ENCODE measurements around the gene PLPP3.

PLPP3 gene

DNA sequence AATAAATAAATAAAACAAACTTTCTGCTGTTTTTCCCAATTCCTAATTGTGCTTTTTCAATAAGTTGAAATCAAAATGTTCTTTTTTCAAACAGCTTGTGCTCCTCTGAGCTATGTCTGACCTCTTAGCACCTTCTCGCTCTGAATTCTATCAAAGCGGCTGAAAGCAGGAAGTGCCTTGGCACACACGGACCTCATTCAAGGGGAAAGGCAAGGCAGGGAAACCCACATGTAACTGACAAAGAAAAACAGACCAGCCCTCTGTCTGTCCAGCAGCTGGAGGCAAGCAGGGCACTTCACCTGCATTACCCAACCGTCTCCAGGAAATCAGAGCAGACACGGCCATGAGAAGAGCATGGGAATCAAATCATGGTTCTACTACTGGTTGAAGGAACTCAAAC is 56.7 kb downstream of the PLPP3 start:
- DNase-seq (ENCODE audit: low read depth): no peak

DNA sequence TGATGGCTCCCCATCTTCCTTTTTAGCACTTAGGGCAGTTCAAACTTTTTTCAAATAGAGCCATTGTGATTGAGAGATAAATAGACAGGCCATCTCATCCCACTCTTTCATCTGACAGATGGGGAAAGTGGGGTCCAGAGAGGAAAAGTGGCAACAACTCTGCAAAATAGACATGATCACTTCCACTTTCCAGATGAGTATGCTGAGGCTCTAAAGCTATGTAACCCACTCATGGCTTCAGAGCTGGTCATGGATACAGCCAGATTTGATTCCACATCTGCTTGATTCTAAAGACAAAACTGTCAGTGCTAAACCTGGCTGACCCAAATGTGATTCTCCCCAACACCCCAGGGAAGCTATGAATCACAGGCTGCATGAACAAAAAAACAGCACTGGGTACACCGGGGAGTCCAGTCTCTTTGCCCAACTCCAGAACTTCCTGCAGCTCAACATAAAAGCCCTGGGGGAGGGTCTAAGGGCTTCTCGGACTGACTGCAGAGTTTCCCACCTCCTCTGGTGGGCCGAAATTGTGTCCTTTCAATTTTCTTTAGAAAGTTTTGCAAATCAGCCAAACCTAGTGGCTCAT is 59.3 kb downstream of the PLPP3 start:
- no peak for DNase-seq (ENCODE audit: low read depth)

DNA sequence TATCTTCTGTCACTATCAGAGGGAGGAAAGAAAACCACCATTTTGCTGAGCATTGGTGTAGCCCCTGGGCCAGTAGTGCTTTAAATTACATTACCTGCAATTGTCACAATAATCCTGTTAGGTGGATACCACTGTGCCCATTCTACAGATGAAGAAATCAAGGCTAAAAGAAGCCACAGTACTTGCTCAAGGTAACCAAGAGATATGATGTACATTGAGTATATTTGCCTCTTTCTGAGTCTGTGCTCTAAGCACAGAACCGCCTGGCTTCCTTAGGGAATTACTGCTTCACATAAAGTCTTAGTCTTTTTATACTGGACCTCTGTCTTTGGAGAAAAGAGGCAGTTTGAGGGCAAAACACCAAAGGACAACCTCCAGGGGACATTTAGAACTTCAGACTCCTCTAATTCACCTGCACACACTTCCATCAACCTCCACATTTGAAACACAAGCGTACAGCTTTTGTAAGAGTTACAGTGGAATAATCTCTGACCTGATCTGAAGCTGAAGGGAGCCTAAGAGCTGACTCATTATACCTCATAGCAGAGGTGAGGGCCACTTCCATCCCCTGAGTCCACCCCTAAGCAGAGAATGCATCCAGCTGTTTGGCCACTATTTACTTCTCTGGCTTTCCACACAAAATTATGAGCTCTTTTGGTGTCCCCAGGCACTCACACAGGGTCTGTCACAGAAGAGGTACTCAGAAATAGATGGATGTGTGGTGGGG is 61.8 kb downstream of the PLPP3 start:
- no peak for DNase-seq (ENCODE audit: low read depth)

DNA sequence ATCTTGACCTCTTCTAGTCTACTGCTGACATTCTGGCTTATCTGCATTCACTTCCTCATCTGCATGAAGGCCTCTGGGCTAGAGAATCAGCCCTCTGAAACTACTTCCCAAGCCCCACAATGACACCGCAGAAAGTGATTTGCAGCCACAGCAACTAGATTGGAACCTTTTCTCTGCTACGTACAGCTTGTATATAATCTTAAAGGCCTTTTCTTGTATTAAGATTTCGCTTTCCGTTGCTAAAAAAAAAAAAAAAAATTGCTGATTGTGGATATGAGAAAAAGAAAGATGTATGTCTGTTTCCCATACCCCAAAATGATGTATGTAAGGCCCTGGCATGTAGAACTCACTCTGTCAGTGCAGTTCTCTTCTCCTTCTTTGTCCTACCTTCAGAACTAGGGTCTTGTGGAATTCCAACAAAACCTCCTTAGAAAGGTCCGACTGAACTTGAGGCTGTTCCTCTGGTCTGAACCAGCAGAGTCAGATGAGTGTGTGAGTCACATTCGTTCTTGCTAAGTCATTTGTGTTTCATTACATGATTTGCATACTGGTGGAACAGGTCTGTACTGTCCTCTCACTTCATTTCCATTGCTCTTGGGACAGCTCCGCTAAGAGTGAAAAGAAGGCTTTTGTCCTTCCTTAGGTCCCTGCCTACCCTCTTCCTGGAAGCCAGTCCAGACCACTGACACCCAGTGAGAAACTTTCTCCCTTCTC is 62.7 kb downstream of the PLPP3 start:
- DNase-seq (ENCODE audit: low read depth): no peak

DNA sequence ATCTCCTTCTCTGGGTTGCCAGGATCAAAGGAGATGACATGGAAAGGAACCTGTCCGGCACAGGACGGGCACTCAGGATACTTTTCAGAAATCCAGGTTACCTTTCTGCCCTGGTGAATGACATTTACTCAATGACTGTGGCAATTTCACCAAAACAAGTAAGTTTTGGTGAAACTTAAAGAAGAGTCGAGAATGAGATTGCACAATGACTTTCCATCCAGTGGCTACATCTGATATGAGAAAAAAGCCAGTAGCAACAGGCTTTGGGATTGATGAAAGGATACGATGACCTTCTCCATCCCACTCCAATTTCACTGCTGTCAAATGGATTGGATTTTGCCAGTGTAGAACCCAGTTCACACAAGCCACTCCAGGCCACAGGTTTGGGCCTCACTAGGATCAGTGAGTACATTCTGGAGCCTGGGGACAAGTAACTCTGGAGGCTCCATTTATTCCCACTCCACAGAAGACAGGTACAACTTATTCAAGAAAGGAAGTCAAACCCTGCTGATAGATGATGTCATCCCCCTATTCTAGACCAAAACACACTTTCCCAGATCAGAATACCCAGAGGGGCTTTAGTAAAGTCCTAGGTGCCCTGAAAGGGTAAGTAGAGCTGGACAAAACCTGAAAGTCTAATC is 63.3 kb downstream of the PLPP3 start:
- no peak for DNase-seq (ENCODE audit: low read depth)

DNA sequence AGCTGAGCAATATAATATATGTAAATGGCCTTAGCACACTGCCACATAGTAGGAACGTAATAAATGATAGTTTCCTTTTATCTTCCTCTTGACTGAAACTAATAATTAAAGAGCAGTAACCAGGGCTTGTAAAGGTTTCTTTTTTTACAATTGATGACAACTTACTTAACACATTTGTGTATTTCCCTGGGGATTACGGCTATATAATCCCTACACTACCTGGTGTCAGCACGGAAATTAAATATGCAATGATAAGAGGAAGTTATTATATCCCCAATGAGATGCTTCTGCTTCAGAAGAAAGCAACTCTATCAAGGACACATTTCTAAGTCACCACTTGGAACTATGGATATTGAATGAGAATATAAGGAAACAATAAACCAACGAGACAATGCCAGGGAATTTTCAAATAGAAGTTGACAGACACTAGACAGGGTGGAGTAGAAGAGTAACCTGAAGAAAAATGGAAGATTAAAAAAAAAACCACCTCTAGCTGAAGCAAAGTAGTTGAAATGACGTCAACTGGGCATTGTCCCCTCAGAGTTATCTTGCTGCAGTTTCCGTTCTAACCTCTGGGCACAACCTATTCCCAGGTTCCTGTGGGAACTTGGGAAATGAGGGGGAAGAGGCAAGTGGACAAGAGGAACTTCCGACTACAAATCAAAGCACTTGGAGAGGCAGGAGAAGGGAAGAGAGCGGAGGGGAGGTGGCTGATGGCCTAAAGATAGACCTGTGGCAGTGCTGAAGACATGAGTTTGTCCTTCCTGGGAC is 66.5 kb downstream of the PLPP3 start:
- DNase-seq (ENCODE audit: low read depth): no peak

DNA sequence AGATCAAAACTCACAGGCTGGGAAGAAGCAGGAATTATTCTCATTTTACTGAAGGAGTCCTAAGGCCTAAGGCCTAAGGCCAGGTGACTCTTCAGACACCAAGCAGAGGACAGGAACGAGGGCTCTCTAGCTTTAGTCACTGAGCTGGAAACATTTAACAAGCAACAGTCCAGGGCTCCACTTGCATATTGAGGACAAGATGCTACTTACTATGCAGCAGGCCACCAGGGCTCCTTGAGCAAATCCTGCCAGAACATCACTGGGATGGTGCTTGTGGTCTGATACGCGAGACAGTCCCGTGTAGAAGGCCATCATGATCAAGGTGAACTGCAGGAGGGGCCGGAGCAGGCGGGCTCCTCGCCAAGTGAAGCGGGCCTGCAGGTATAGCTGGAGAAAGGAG is 67.6 kb downstream of the PLPP3 start:
- DNase-seq (ENCODE audit: low read depth): no peak

DNA sequence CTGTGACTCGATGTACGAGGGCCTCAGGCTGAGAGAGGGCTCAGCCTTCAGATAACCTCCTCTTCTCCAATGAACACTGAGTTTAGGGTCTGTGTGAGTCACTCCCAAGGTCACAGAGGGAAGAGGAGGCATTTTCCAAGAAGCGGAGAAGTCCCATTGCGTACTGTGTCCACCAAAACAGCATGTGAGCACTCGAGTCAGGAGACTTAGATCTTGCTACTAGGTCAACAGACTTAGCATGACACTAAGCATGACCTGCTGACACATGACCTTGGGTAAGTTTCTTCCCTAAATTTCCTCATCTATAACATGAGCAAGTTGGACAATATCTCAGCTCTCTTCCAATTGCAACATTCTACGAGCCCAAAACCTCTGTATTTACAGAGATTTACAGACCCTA is 68.0 kb downstream of the PLPP3 start:
- no peak for DNase-seq (ENCODE audit: low read depth)

DNA sequence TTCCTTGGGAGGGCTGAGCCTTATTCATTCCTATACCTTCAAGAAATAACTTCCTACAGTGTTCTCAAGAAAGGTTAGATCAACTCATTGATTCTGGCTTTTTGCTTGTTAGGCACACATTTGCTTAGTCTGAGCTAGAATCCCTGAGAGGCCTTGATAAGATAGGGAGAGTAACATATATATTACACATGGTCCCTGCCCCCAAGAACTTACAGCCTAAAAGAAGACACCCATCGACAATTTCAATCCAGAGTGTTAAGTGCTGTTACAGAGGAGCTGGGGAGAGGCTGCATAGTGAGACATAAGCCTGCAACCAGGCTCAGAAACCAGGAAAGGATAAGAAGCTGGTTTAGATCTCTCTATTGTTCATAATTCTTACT is 68.7 kb downstream of the PLPP3 start:
- DNase-seq (ENCODE audit: low read depth): no peak

DNA sequence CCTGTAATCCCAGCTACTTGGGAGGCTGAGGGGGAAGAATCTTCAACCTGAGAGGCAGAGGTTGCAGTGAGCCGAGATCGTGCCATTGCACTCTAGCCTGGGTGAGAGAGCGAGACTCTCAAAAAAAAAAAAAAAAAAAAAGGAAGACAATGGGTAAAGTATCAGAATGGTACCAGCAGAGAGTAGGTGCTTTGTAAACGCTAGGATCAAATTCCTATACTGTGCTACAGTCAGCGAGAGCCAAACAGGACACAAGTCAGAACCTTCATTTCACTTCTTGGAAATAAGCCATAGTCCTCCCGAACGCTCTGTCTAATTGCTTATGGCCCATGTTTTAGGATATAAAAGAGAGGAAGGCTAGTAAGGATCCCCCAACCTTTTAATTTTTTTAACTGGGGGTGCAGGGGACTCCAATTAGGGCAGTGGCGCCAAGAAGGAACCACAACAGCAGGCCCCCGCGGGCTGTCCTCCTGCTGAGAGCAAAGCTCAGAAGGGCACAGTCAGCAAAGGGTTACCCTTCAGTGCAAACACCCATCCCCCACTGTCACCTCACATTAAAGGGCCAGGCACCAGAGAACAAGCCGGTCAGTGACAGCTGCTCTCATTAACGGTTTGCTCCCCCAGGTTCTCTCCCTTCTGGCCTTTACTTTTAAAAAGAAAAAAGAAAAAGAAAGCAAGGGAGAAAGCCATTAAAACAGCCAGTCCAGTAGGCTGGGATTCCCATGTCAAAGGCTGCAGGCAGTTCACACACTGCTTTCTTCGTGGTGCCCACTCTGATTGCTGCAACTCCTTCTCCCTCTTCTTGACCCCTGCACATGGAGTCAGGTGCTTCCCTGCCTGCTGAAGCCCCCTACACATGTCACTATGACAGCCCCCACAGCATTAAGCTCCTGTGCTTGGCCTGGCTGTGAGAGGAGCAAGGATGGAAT is 69.4 kb downstream of the PLPP3 start:
- DNase-seq (ENCODE audit: low read depth): no peak

DNA sequence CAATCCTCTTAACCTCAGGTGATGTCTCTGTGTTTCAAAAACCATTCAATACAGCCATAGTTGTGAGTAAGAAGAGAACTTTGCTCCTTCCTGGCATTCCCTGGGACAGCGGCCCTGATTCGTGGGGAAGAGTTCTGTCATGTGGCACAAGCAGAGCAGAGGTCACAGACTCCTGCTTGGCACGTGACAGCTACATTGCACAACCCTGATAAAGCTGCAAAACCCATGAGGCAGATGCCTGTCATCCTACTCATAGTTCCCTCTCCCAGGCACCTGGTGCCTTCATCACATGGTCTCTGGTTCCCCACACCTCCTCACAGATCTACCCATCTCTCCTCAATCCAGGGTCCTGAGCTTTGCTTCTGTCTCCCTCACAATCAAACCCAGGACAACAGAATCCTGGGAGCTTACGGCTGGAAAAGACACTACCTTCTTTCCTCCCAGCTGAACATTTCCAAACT is 70.8 kb downstream of the PLPP3 start:
- no peak for DNase-seq (ENCODE audit: low read depth)

DNA sequence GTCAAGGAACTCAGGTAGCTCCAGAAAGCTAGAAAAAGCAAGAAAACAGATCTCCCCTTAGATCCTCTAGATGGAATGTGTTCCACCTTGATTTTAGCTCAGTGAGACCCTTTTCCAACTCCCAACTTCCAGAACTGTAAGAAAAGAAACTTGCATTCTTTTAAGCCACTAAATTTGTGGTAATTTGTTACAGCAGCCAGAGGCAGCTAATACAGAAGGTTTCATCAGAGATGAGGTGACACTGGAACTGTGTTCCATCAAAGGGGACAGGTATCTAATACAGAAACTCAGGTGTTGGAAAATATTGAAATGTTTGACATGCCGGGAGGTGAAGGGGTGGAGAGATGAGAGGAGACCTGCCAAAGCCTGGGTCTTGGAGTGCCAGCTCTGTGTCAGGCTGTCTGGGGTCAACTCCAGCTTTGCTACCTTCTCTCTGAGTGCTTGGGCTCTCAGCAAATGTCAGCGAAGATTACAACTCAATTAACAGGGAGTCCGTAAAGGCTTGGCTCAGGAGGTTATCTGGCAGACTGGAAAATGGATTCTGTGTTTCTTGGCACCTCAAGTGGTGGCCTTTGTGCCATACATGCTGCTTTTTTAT is 71.3 kb downstream of the PLPP3 start:
- DNase-seq (ENCODE audit: low read depth): no peak

DNA sequence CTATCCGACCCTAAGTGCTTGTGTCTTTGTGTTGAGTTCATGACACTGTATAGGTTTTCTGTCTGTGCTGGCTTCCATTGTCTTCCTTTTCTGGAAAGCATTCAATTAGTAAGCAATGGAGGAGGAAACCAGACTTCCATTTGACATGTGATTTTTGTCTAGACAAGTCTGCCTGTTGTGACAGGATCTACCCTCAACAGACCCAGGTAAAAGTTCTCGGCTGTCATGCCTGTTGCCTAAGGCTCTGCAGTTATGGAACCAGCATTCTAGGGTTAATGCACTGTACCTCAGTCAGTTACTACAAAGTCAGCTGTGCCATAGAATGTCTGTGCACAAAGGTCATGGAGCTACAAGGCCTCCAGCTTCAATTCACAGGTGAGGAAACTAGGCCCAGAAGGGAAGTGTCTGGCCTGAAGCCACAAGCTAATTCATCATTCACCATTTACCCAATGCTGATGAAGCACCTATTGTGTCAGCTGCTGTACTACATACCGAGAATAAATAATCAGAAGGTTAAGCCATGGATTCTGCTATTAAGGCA is 72.3 kb downstream of the PLPP3 start:
- no peak for DNase-seq (ENCODE audit: low read depth)

DNA sequence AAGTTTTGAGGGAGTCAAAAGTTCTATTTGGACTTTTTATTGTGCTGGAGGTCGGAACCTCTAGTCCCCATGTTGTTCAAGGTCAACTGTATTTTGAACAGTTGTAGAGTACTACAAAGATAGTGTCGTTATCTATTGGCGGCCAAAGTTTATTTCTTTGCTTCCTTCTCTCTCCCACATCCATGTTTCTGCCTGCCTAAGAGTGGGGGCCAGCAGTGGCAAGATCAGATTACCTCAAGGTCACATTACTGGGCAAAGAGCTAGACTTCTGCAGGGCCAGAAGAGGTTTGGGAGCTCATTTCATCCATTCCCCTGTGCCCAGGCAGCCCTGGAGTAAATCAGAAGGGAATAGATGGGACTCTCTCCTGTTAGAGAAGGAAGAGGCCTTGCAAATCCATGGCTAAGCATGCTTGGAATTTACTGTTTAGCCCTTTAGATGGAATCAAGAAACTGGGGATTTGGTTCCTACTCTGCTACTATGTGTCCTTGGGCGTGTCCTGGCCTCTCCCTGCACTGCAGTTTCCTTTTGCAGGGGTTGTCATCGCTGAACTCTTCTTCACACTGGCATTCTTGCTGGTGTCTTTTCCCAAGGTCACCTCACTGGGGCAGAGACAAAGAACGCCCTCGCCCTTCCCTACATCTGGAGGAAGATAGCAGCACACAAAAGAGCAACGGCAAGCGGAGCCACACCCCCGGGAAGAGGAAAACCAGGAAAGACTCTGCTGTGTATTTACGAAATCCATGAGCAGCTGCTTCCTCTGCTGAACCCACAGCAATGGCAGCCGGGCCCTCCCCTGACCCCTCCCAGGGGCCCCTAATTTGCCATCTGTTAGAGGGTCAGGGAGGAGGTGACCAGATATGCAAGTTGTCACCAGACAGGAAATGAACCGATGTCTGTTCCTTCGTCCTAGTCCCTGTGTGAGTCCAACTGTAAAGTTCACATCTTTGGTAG is 73.3 kb downstream of the PLPP3 start:
- DNase-seq (ENCODE audit: low read depth): no peak

DNA sequence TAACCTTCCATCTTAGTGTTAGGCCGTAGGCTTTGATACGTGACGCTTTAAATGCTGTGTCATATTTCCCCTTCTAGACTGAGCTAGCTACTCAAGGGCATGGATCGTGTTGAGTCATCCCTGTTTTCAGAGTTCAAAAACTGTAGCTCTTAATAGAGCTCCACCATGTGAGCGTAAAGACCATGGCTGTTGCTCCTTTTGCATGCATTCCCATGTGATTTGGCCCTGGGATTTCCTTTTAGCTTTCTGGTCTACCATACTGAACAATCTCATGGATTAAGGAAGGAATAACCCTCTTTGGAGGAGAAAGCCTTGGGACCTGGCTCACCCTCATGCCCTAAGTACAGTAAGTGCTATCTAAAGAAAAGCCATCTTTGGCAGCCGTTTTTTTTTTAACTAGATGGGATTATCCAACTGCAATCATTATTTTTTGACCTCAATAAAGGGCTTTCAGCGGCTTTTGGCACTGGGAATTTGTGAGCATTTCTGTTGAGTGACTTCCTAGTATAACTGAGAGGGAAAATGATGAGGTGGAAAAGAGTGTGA is 76.6 kb downstream of the PLPP3 start:
- no peak for DNase-seq (ENCODE audit: low read depth)

DNA sequence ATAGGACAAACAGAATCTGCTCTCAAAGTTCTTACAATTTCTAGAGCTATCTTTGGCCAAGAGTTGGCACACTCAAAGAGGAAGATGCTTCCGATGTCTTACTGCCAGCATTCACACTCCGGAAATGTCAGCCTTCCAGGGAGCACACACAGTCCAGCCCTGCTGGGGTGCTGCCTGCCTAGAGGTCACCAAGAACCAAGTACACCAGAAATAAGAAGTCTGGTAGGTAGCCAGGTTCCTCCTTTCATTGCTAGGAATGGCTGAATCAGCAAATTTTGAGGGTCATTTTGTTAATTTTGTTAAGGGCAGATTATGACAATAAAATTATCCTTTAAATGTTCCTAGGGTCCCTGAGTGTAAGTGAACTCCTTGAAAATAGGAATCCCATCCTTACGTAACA is 77.5 kb downstream of the PLPP3 start:
- no peak for DNase-seq (ENCODE audit: low read depth)

DNA sequence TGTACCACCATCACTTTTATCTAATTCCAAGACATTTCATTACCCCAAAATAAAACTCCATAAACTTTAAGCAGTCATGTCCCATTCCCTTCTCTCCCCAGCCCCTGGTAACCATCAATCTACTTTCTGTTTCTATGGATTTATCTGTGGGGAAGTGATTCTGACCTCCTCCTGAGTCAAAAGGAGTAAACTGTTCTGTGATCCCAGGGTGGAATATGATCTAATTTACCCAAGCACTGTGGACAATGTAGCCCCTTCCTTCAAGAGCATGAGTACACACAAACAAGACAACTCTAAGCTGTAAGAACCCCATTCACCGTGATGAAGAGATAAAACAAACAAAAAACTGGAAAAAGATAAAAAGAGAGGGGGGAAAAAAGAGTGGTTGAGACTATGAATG is 77.9 kb downstream of the PLPP3 start:
- DNase-seq (ENCODE audit: low read depth): no peak

DNA sequence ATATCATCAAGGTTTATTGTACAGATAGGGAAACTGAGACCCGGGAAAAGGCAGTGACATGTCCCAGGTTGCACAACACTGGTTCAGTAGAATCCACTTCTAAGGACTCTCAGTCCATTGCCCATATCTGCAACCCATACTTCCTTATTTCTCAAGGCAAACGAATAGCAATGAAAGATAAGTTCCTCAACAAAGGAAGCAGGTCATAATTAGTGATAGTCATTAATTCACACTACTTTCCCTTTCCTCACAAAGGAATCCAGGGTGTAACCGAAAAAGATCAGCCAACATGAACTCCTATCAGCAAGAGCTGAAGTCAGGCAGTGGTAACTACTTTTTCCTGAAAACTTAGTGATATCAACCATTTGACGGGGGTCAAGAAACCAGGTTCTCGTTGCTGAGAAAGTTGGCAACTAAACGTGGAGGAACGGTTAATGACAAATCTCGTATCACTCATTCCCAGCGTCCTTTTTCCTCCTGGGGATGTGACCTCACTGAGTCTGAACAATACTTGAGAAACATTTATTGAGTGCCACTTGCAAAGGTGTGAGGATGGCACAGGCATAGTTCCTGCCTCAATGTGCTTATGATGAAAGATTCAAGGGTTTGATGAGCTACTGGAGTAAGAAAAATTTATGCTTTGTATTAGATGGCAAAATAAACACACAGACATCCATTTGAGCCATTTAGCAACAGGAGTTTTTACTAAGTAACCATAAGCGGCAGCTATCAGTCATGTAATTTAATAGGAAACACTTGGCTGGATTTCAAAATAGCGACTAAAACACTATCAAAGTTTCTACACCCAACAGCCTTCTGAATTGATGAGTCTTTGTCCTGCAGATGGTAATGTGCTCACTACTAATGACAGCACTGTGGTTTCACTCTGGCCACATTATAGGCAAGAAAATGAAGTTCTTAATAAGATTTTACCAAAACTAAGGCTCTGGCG is 82.3 kb downstream of the PLPP3 start:
- DNase-seq (ENCODE audit: low read depth): no peak

Data from HS-27A (cell line).